ENCODE data around the gene ENAH.

The ENAH gene

GRCh38 chr1:225449261-225449660 is 203.7 kb downstream of the ENAH start:
- TF ChIP-seq CTCF (conservative IDR thresholded peaks at IDR 0.05; ENCODE audit: control insufficient read depth, insufficient read depth, low read depth, low read length), result no peak
- no peak overlapping the region for H3K4me3 ChIP-seq (ENCODE audit: control insufficient read depth, low read depth, low read length)
- no peak for DNase-seq (ENCODE audit: low read depth)

GRCh38 chr1:225448146-225448805 is 204.6 kb downstream of the ENAH start:
- no peak for DNase-seq (ENCODE audit: low read depth)
- no peak overlapping the region for H3K4me3 ChIP-seq (ENCODE audit: control insufficient read depth, low read depth, low read length)
- no peak for TF ChIP-seq CTCF (conservative IDR thresholded peaks at IDR 0.05; ENCODE audit: control insufficient read depth, insufficient read depth, low read depth, low read length)

GRCh38 chr1:225447650-225448089 is 205.3 kb downstream of the ENAH start:
- TF ChIP-seq CTCF (conservative IDR thresholded peaks at IDR 0.05; ENCODE audit: control insufficient read depth, insufficient read depth, low read depth, low read length), result no peak
- peak; percentile 43 for DNase-seq (ENCODE audit: low read depth)
- H3K4me3 ChIP-seq (ENCODE audit: control insufficient read depth, low read depth, low read length), result no peak overlapping the region

- no peak for DNase-seq (ENCODE audit: low read depth)
- H3K4me3 ChIP-seq (ENCODE audit: control insufficient read depth, low read depth, low read length), result no peak overlapping the region
- TF ChIP-seq CTCF (conservative IDR thresholded peaks at IDR 0.05; ENCODE audit: control insufficient read depth, insufficient read depth, low read depth, low read length), result no peak
Observed at GRCh38 chr1:225446981-225447615, 205.8 kb downstream of the ENAH start.

DNA sequence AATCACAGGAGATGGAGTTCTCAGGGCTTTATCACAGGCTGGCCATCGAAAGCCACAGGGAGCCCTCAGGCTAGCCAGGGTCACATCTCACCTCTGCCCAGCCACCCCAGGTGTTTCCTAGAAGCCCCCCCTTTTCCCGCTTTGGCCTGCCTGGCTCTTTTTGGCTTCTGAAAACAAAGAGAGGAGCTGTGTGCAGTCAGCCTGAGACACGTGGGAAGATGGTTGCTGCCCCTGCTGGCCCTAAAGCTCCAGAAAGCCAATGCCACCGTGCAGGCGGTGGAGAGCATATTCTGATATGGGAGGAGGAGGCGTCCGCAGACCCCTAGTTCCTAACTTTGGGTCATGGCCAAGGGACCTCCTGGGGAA is 206.3 kb downstream of the ENAH start:
- TF ChIP-seq CTCF (conservative IDR thresholded peaks at IDR 0.05; ENCODE audit: control insufficient read depth, insufficient read depth, low read depth, low read length), result no peak
- no peak overlapping the region for H3K4me3 ChIP-seq (ENCODE audit: control insufficient read depth, low read depth, low read length)
- no peak for DNase-seq (ENCODE audit: low read depth)

DNA sequence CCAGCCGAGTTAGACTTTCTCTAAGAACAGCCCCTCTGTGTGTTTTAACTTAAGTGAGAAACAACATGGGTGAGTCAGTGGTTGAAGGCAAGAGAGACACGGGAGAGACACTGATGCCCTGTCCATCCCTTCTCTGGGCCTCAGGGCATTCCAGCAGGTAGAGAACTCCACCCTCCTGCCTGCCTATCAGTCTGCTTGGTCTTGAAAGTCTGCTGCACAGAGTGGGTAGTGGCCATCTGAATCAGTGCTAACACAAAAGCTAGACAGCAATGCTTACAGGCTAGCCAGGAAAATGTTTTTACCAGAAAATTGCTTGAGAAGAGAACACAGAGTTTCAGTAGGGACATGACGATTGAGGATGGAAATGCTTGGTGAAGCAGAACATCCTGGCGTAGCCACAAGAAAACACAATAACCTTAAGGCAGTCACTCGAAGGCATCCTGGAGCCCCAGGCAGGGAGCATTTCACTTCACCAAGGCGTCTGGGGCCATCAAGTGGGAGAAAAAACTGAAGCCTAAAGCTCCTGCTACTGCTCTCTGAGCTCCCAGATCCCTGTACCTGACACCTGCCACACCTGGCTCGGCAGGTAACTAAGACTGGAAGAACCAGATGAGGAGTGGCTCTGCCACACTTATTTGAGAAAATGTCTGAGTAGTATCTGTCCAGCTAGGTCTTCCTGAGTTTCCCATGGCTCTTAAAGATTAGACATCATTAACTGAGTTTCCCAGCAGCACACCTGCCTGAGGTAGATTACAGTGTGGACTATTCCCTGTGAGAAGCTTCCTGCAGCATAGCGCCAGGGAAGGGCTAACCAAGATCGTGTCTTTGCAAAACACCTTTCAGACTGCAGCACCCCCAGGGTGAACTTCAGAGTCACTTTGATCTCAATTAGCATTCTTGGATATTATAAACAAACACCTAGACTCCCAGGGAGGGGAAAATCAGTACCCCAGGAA is 207.0 kb downstream of the ENAH start:
- no peak for TF ChIP-seq CTCF (conservative IDR thresholded peaks at IDR 0.05; ENCODE audit: control insufficient read depth, insufficient read depth, low read depth, low read length)
- no peak for DNase-seq (ENCODE audit: low read depth)
- no peak overlapping the region for H3K4me3 ChIP-seq (ENCODE audit: control insufficient read depth, low read depth, low read length)
